PC-9 (cell line): ENCODE data around the gene IFIT2. TPM values are rescaled to one million over a fixed set of nuclear protein-coding genes. Genes with fewer than 3 reads are reported as not detected.

Experiments used
- BruUV-seq: library from RNA; stranded (reverse); fragments of 400-500 nt; replicated peaks from 2 replicates; lab custom pipeline; 2021; lab: Mats Ljungman, UMichigan
- CTCF ChIA-PET: fragments of 300-600 bp; sonication (Branson Sonifier 250); formaldehyde crosslinking; loops from one replicate; lab custom pipeline; 2022; ENCODE audit warnings: antibody characterized with exemption; lab: Charles Lee
- POLR2A ChIA-PET: fragments of 300-600 bp; sonication (Branson Sonifier 250); formaldehyde crosslinking; loops from one replicate; lab custom pipeline; 2022; ENCODE audit warnings: antibody characterized with exemption; ENCODE audit not compliant: unreplicated experiment; lab: Charles Lee
- DNase-seq, 2 experiments: peaks; one replicate each; pipeline versions ENCODE4 v3.0.0 to v3.0.0-alpha.2; 2015 to 2022; ENCODE audit warnings: mixed read lengths in 1 of 2
- H2AFZ ChIP-seq: fragments of 200-600 bp; sonication (generic); 2 replicates; pipeline ENCODE4 v1.8.1; 2017; ENCODE audit warnings: antibody characterized with exemption
- H3F3A ChIP-seq: fragments of 200-600 bp; sonication (generic); 2 replicates; pipeline ENCODE4 v1.8.1; 2017; ENCODE audit warnings: antibody characterized with exemption, mild to moderate bottlenecking, low read depth; ENCODE audit not compliant: insufficient read depth
- H3K27ac ChIP-seq: fragments of 200-600 bp; sonication (generic); 2 replicates; pipeline ENCODE4 v1.6.1; 2016; ENCODE audit warnings: mixed run types
- H3K27me3 ChIP-seq: fragments of 200-600 bp; sonication (generic); 2 replicates; pipeline ENCODE4 v1.6.1; 2016; ENCODE audit warnings: low read depth, mixed run types; ENCODE audit not compliant: insufficient read depth
- H3K36me3 ChIP-seq: fragments of 200-600 bp; sonication (generic); 2 replicates; pipeline ENCODE4 v1.6.1; 2016; ENCODE audit warnings: low read depth, mixed run types
- H3K4me1 ChIP-seq: fragments of 200-600 bp; sonication (generic); replicated peaks from 2 replicates; pipeline ENCODE4 v1.6.1; 2016; ENCODE audit warnings: mixed run types; ENCODE audit not compliant: insufficient read depth
- H3K4me2 ChIP-seq: fragments of 200-600 bp; sonication (generic); 2 replicates; pipeline ENCODE4 v1.6.1; 2017; ENCODE audit warnings: mixed run types
- H3K4me3 ChIP-seq: fragments of 200-600 bp; sonication (generic); 2 replicates; pipeline ENCODE4 v1.6.1; 2016; ENCODE audit warnings: mixed run types
- H3K79me2 ChIP-seq: fragments of 200-600 bp; sonication (generic); 2 replicates; pipeline ENCODE4 v1.6.1; 2017; ENCODE audit warnings: low read depth, mixed run types
- H3K9me2 ChIP-seq: fragments of 200-600 bp; sonication (generic); 2 replicates; pipeline ENCODE4 v1.8.1; 2017; ENCODE audit warnings: mild to moderate bottlenecking; ENCODE audit not compliant: insufficient read depth
- H3K9me3 ChIP-seq: fragments of 200-600 bp; sonication (generic); 2 replicates; pipeline ENCODE4 v1.8.1; 2016; ENCODE audit warnings: low read depth; ENCODE audit not compliant: insufficient read depth
- H4K20me1 ChIP-seq: fragments of 200-600 bp; sonication (generic); 2 replicates; pipeline ENCODE4 v1.8.1; 2017; ENCODE audit not compliant: insufficient read depth
- CTCF ChIP-seq: fragments of 200-600 bp; sonication (generic); conservative IDR thresholded peaks from 2 replicates; pipeline ENCODE4 v1.6.1; 2017; ENCODE audit warnings: mixed run types, antibody characterized with exemption, mild to moderate bottlenecking, moderate library complexity
- EZH2 ChIP-seq: fragments of 200-600 bp; sonication (generic); IDR thresholded peaks from 2 replicates; pipeline ENCODE4 v1.8.0; 2017; ENCODE audit warnings: antibody characterized with exemption, low read depth
- intact Hi-C: fragments of 100-400 bp; cut with micrococcal nuclease; formaldehyde crosslinking; loops from one replicate; pipeline ENCODE4 v1.10.0; 2022; ENCODE audit not compliant: unreplicated experiment
- total RNA-seq: library from RNA; stranded (reverse); gene quantifications from 2 replicates; pipeline ENCODE4 v1.2.3, GENCODE V29; 2021

The IFIT2 gene
- total RNA-seq, 1 experiment from 2014 or later = 4.4 TPM

DNA sequence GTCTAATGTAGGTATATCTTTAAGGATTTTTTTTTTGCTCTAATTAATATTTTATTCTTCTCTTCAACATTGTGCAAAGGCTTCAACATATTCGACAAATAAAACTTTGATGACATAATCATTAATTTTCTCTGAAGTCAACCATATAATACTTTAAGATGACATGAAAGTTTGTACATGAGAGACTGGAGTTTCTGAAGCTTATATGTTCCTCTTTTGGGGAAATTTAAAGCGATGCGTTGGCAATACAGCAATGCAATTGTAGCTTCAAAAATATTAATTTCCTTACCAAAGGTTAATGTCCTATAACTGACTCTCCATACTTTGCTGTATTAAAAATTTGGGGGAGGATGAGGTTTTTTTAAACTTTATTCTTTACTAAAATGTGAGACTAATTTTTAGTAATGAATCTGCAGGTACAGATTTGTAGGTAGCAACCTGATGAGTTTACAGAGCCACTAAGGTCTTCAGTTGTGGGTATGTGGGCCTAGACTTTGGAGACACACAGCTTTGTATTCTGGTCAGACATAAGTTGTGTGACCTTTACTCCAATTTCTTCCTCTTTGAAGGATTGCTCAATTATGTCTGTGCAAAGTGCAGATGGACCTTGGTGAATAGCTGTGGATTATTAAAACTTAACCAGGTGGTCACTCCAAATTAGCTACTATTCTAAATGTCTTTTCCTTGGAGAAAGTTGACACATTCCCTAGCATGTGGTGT is 32.3 kb upstream of the IFIT2 start:
- H3K4me2 ChIP-seq = peak overlapping the region; percentile 19; the same call in 1 of the 2 replicates
- ChIA-PET POLR2A (no interaction called here), CTCF (interaction anchor here (0.7 kb wide), 1 partner anchor 8 kb away, joined by 3 read pairs; no protein-coding TSS in a partner anchor)

GRCh38 chr10:89270153-89270483 is 31.7 kb upstream of the IFIT2 start:
- Histone ChIP-seq H3K27me3 (no peaks in the 10 kb centered on the region), H3K27ac (no peak overlapping the region), H4K20me1 (no peaks in the 10 kb centered on the region), H3K4me2 (peak overlapping the region; percentile 19; the same call in 1 of the 2 replicates), H3K9me3 (no peaks in the 10 kb centered on the region), H3F3A (peaks cover 1% of the 10 kb centered on the region; the same call in 1 of the 2 replicates), H3K9me2 (no peaks in the 10 kb centered on the region), H3K36me3 (no peaks in the 10 kb centered on the region), H3K79me2 (no peaks in the 10 kb centered on the region), H3K4me1 (peaks cover 24% of the 10 kb centered on the region), H3K4me3 (no peak overlapping the region), H2AFZ (no peak overlapping the region)
- ChIA-PET CTCF (no interaction called here), POLR2A (no interaction called here)
- DNase-seq = no peak
- TF ChIP-seq CTCF (no peak), EZH2 (no peak)
- intact Hi-C loops = no loop called here
- BruUV-seq = no TSS peak

More for the DNA sequence above, 32.3 kb upstream of the IFIT2 start:
- DNase-seq = no peak
- no peaks in the 10 kb centered on the region for H3K79me2 ChIP-seq
- H3F3A ChIP-seq = no peaks in the 10 kb centered on the region; the same call in 1 of the 2 replicates
- TF ChIP-seq CTCF (no peak), EZH2 (no peak)
- peaks cover 19% of the 10 kb centered on the region for H3K4me1 ChIP-seq
- no peak overlapping the region for H3K4me3 ChIP-seq
- intact Hi-C loops = no loop called here
- H4K20me1 ChIP-seq = no peaks in the 10 kb centered on the region
- no TSS peak for BruUV-seq
- no peaks in the 10 kb centered on the region for H3K27me3 ChIP-seq
- no peak overlapping the region for H3K27ac ChIP-seq
- no peaks in the 10 kb centered on the region for H3K36me3 ChIP-seq
- no peak overlapping the region for H2AFZ ChIP-seq
- H3K9me2 ChIP-seq = no peaks in the 10 kb centered on the region
- H3K9me3 ChIP-seq = no peaks in the 10 kb centered on the region

DNA sequence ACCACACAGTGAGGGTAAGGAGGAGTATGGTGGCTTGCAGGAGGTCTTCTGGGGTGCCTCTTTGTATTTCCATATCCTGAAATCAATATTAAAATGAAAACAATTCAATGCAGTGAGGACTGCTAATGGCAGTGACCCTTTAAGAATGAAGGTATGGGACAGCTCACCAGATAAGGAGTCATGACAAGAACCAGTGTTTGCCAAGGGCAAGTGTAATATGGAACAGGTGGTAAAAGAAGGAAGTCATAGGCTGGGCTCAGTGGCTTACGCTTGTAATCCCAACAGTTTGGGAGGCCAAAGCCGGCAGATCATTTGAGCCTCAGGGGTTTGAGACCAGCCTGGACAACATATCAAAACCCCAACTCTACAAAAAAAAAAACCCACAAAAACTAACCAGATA is 30.3 kb upstream of the IFIT2 start:
- Histone ChIP-seq H3K9me3 (no peaks in the 10 kb centered on the region), H3F3A (peaks cover 10% of the 10 kb centered on the region; the same call in 1 of the 2 replicates), H4K20me1 (no peaks in the 10 kb centered on the region), H2AFZ (no peak overlapping the region), H3K4me2 (no peak overlapping the region), H3K4me1 (peaks cover 37% of the 10 kb centered on the region), H3K9me2 (no peaks in the 10 kb centered on the region), H3K36me3 (no peaks in the 10 kb centered on the region), H3K27me3 (no peaks in the 10 kb centered on the region), H3K79me2 (no peaks in the 10 kb centered on the region), H3K27ac (no peak overlapping the region), H3K4me3 (no peak overlapping the region)
- intact Hi-C loops = no loop called here
- TF ChIP-seq CTCF (no peak), EZH2 (no peak)
- DNase-seq = peak in 1 of 2 experiments; percentile 34
- POLR2A ChIA-PET = no interaction called here
- CTCF ChIA-PET = no interaction called here
- BruUV-seq = no TSS peak
